HUES6 (cell line): ENCODE measurements around the gene CYP27A1.
"Not testable (repeated sequence)": the region's sequence is repeated elsewhere in the genome, so short reads cannot be mapped to it uniquely, and the experiment has no call there.

Experiments
- H3K27ac ChIP-seq: 2 replicates; pipeline ENCODE4 v1.7.0; 2013; ENCODE audit warnings: low read depth, mild to moderate bottlenecking, low read length, inconsistent platforms
- H3K27me3 ChIP-seq: 2 replicates; pipeline ENCODE4 v1.6.1; 2013; ENCODE audit warnings: low read length; ENCODE audit not compliant: control insufficient read depth, insufficient read depth
- H3K36me3 ChIP-seq: 2 replicates; pipeline ENCODE4 v1.6.1; 2013; ENCODE audit warnings: low read length; ENCODE audit not compliant: control insufficient read depth, insufficient read depth
- H3K4me1 ChIP-seq: 2 replicates; pipeline ENCODE4 v1.6.1; 2013; ENCODE audit warnings: low read length; ENCODE audit not compliant: control insufficient read depth, insufficient read depth
- H3K4me3 ChIP-seq: 2 replicates; pipeline ENCODE4 v1.5.1; 2013; ENCODE audit warnings: low read depth, low read length
- H3K9ac ChIP-seq: one replicate; pipeline ENCODE4 v1.6.1; 2013; ENCODE audit warnings: mild to moderate bottlenecking, low read length
- H3K9me3 ChIP-seq: 2 replicates; pipeline ENCODE4 v1.6.1; 2013; ENCODE audit warnings: low read depth, low read length; ENCODE audit not compliant: control insufficient read depth, insufficient read depth

CYP27A1 gene

DNA sequence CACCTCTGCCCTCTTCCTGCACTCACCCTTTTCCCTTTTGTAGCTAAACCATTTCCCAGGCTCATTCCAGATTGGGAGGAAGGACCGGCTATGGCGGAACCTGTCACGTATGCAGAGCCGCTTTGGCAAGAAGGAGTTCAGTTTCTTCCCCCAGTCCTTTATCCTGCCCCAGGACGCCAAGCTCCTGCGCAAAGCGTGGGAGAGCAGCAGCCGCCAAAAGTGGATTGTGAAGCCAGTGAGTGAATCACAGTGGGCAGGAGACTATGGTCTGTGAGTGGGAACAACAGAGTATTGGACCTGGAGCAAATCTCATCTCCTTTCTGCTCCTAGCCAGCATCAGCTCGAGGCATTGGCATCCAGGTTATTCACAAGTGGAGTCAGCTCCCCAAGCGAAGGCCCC lies 35.0 kb upstream of the CYP27A1 start:
- no peaks in the 10 kb centered on the region for H3K4me1 ChIP-seq
- no peak overlapping the region for H3K4me3 ChIP-seq
- H3K27me3 ChIP-seq, result no peaks in the 10 kb centered on the region
- no peak overlapping the region for H3K27ac ChIP-seq
- H3K9ac ChIP-seq, result no peak overlapping the region
- peaks cover 87% of the 10 kb centered on the region for H3K36me3 ChIP-seq
- H3K9me3 ChIP-seq, result no peaks in the 10 kb centered on the region

- H3K4me1 ChIP-seq, result no peaks in the 10 kb centered on the region
- no peaks in the 10 kb centered on the region for H3K27me3 ChIP-seq
- H3K27ac ChIP-seq, result no peak overlapping the region
- H3K9ac ChIP-seq, result no peak overlapping the region
- H3K4me3 ChIP-seq, result no peak overlapping the region
- H3K9me3 ChIP-seq, result no peaks in the 10 kb centered on the region
- peaks cover 95% of the 10 kb centered on the region for H3K36me3 ChIP-seq
Measured at GRCh38 chr2:218748741-218749441, 33.1 kb upstream of the CYP27A1 start.

- Histone ChIP-seq H3K4me1 (no peaks in the 10 kb centered on the region), H3K27ac (no peak overlapping the region), H3K4me3 (no peak overlapping the region), H3K27me3 (no peaks in the 10 kb centered on the region), H3K9ac (no peak overlapping the region), H3K36me3 (peaks cover 77% of the 10 kb centered on the region), H3K9me3 (no peaks in the 10 kb centered on the region)
Measured at GRCh38 chr2:218754201-218754600, 27.7 kb upstream of the CYP27A1 start.

DNA sequence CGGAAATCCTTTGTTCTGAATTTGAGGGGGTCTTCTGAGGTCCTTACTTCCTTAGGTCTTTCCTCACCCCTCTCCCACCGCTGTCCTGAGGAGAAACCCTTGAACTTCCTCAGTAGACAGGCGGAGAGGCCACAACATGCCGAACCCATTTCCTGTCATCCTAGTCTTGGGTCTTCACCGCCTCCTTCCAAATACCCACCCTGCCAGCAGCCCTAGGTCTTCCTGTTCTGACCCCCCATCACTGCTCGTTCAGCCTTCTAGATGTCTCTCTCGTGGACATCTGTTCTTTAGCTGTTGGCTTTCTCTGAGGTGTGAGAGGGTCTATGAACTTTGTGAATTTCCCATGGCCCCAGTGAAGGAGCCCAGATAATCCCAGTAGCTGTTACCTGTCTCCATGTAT lies 27.2 kb upstream of the CYP27A1 start:
- H3K4me3 ChIP-seq, result no peak overlapping the region
- peaks cover 72% of the 10 kb centered on the region for H3K36me3 ChIP-seq
- no peaks in the 10 kb centered on the region for H3K9me3 ChIP-seq
- no peaks in the 10 kb centered on the region for H3K4me1 ChIP-seq
- no peak overlapping the region for H3K9ac ChIP-seq
- no peaks in the 10 kb centered on the region for H3K27me3 ChIP-seq
- no peak overlapping the region for H3K27ac ChIP-seq

DNA sequence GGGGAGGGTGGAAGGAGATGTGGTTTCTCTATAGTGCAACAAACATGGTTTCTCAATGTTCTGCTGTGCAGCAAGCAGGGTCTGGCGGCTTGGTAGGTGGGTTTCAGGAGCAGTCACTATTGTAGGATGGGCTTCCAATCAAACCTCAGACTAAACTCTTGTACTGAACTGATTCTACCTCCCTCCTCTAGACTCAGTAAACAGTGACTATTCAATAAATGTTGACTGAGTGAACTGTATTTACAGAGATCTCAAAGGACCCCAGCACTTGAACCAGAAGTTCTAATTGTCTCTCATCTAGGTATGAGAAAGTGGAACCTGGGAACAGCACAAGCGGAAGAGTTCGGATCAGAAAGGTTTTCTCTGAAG lies 26.8 kb upstream of the CYP27A1 start:
- H3K9me3 ChIP-seq, result no peaks in the 10 kb centered on the region
- no peak overlapping the region for H3K4me3 ChIP-seq
- no peak overlapping the region for H3K9ac ChIP-seq
- H3K36me3 ChIP-seq, result peaks cover 68% of the 10 kb centered on the region
- no peaks in the 10 kb centered on the region for H3K4me1 ChIP-seq
- no peaks in the 10 kb centered on the region for H3K27me3 ChIP-seq
- H3K27ac ChIP-seq, result no peak overlapping the region

GRCh38 chr2:218755567-218756404 lies 26.2 kb upstream of the CYP27A1 start:
- Histone ChIP-seq H3K27me3 (no peaks in the 10 kb centered on the region), H3K4me3 (no peak overlapping the region), H3K9me3 (no peaks in the 10 kb centered on the region), H3K9ac (no peak overlapping the region), H3K36me3 (peaks cover 62% of the 10 kb centered on the region), H3K27ac (no peak overlapping the region), H3K4me1 (no peaks in the 10 kb centered on the region)

DNA sequence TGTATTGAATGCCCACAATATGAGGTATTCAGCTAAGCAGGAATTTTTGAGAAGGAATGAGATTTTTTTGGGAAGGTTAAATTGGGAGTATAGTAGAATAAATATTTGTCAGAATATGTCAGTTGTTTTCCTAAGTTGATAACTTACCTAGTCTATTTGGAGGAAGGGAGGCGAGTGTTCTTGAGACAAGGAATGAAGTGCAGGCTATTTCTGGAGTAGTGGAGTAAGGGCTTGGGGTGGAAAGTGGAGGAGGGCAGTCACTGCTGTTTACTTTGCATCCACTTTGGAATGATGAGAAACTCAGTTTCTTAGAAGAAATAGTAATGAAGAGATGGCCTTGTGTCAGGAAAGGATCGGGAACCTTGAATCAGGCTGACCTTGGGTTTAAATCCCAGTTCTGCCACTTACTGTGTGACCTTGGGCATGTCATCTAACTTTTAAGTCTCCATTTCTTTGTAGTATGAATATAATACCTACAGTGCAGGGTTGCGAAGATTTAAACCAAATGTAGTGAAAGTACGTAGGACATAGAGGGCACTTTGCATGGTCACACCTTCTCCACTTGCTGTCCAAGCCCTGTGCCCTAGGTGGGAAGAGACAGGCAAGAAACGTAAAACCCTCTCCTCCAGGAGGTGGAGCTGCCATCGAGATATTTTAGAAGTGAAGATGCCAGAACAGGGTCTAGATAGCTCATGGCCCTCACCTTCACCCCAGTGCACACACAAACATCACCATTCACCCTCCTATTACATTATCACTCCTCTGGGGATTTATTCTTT lies 25.2 kb upstream of the CYP27A1 start:
- H3K27ac ChIP-seq, result no peak overlapping the region
- no peak overlapping the region for H3K9ac ChIP-seq
- H3K36me3 ChIP-seq, result peaks cover 54% of the 10 kb centered on the region
- H3K9me3 ChIP-seq, result no peaks in the 10 kb centered on the region
- no peaks in the 10 kb centered on the region for H3K4me1 ChIP-seq
- H3K4me3 ChIP-seq, result no peak overlapping the region
- H3K27me3 ChIP-seq, result no peaks in the 10 kb centered on the region

- H3K27ac ChIP-seq, result no peak overlapping the region
- no peaks in the 10 kb centered on the region for H3K27me3 ChIP-seq
- peaks cover 10% of the 10 kb centered on the region; the same call in 1 of the 2 replicates for H3K36me3 ChIP-seq
- no peak overlapping the region for H3K4me3 ChIP-seq
- H3K9ac ChIP-seq, result no peak overlapping the region
- H3K9me3 ChIP-seq, result no peaks in the 10 kb centered on the region
- no peaks in the 10 kb centered on the region for H3K4me1 ChIP-seq
Measured at GRCh38 chr2:218761795-218762194, 20.2 kb upstream of the CYP27A1 start.

DNA sequence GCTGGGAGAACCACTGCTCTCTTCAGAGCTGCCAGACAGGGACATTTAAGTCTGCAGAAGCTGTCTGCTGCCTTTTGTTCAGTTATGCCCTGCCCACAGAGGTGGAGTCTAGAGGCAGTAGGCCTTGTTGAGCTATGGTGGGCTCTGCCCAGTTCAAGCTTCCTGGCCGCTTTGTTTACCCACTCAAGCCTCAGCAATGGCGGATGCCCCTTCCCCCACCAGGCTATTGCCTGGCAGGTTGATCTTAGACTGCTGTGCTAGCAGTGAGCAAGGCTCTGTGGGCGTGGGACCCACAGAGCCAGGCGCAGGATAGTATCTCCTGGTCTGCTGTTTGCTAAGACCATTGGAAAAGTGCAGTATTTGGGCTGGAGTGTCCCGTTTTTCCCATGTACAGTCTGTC lies 9.2 kb upstream of the CYP27A1 start:
- not testable (repeated sequence) for H3K9ac ChIP-seq, H3K27me3 ChIP-seq

DNA sequence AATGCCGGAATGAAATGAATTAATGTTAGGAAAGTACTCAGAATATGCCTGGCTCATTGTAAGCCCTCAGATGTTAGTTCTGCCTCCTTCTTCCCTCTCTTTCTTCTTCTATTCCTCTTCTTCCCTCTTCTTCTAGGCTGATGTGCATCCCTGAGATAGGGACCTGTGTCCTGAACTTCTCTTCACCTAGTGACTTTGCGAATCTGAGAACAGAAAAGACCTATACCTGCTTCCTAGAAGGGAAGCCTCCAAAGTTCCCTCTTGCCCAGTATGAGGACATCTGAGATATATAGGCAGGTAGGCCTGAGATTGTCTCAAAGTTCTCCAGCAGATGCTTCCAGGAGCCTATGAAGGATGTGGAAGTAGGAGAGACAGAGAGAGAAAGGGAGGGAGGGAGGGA lies 8.1 kb upstream of the CYP27A1 start:
- H3K9ac ChIP-seq, result no peak overlapping the region
- peaks cover 12% of the 10 kb centered on the region for H3K9me3 ChIP-seq
- no peaks in the 10 kb centered on the region for H3K27me3 ChIP-seq
- no peak overlapping the region for H3K4me3 ChIP-seq
- no peak overlapping the region for H3K27ac ChIP-seq
- no peaks in the 10 kb centered on the region for H3K4me1 ChIP-seq
- no peaks in the 10 kb centered on the region for H3K36me3 ChIP-seq

More for the DNA sequence above, 9.2 kb upstream of the CYP27A1 start:
- not testable (repeated sequence) for H3K4me1 ChIP-seq, H3K4me3 ChIP-seq, H3K9me3 ChIP-seq, H3K27ac ChIP-seq, H3K36me3 ChIP-seq

DNA sequence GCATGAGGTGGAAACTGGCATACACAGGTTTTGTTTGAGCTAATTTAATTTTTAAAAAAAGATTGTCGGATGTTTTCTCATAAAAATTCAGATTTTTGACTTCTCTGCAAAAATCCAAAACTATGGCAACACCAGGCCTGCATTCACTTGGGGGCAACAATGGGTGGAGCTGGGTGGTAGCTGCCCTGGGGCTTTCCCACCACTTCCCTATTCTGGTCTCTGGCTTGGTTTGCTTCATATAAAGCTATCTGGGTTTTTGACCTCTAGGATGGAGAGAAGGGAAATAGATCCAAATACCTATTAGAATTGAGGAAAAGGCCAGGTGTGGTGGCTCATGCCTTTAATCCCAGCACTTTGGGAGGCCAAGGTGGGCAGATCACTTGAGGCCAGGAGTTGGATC lies 5.5 kb upstream of the CYP27A1 start:
- Histone ChIP-seq H3K27me3 (peaks cover 7% of the 10 kb centered on the region; the same call in 1 of the 2 replicates), H3K4me3 (no peak overlapping the region), H3K27ac (no peak overlapping the region), H3K9ac (no peak overlapping the region), H3K36me3 (no peaks in the 10 kb centered on the region), H3K9me3 (peaks cover 12% of the 10 kb centered on the region), H3K4me1 (0 out of 2 replicates have a peak, but pooled peaks cover 5% of the 10 kb centered on the region)
